ENCODE results near the gene PNMA6E. TPM values are rescaled to one million over a fixed set of nuclear protein-coding genes. Genes with fewer than 3 reads are reported as not detected.

Gene PNMA6E
- polyA plus RNA-seq, 1 donor from 2014 or later, result not detected

GRCh38 chrX:153417637-153418036, 16.5 kb upstream of the PNMA6E start:
- TF ChIP-seq RAD21 (conservative IDR thresholded peaks at IDR 0.05) (no peak), EZH2 (IDR thresholded peaks at IDR 0.05; ENCODE audit: borderline replicate concordance, insufficient read depth, low read length, poor library complexity, severe bottlenecking) (no peak), POLR2AphosphoS5 (IDR thresholded peaks at IDR 0.05) (no peak), EP300 (conservative IDR thresholded peaks at IDR 0.05; ENCODE audit: poor library complexity, severe bottlenecking) (no peak), SMC3 (conservative IDR thresholded peaks at IDR 0.05; ENCODE audit: poor library complexity) (no peak), REST (IDR thresholded peaks at IDR 0.05; ENCODE audit: borderline replicate concordance) (no peak), CTCF (IDR thresholded peaks at IDR 0.05; ENCODE audit: poor library complexity, severe bottlenecking) (no peak), TAF1 (IDR thresholded peaks at IDR 0.05; ENCODE audit: low read depth) (no peak), MXI1 (conservative IDR thresholded peaks at IDR 0.05; ENCODE audit: poor library complexity, severe bottlenecking) (no peak)
- Histone ChIP-seq H4K20me1 (ENCODE audit: insufficient read depth) (no peaks in the 10 kb centered on the region), H3K4me3 (ENCODE audit: low read length) (no peak overlapping the region), H3K36me3 (ENCODE audit: insufficient read depth, low read length) (no peaks in the 10 kb centered on the region), H3K27ac (ENCODE audit: low read length) (no peak overlapping the region), H3K27me3 (ENCODE audit: insufficient read depth, low read depth, low read length) (no peaks in the 10 kb centered on the region), H2AFZ (ENCODE audit: low read depth, low read length) (no peak overlapping the region), H3K79me2 (replicated peaks; ENCODE audit: insufficient read depth, low read length) (no peaks in the 10 kb centered on the region), H3F3A (ENCODE audit: insufficient read depth, low read length, poor library complexity, severe bottlenecking) (no peaks in the 10 kb centered on the region), H3K9ac (ENCODE audit: low read length) (no peak overlapping the region), H3K4me2 (ENCODE audit: low read length) (no peak overlapping the region), H3K9me3 (ENCODE audit: low read length) (no peaks in the 10 kb centered on the region), H3K9me2 (ENCODE audit: insufficient read depth, low read length) (no peaks in the 10 kb centered on the region)

- no peaks in the 10 kb centered on the region for H3K79me2 ChIP-seq (replicated peaks; ENCODE audit: insufficient read depth, low read length)
- H3K27me3 ChIP-seq (ENCODE audit: insufficient read depth, low read depth, low read length), result no peaks in the 10 kb centered on the region
- no peak overlapping the region for H3K4me3 ChIP-seq (ENCODE audit: low read length)
- no peaks in the 10 kb centered on the region for H4K20me1 ChIP-seq (ENCODE audit: insufficient read depth)
- H3K27ac ChIP-seq (ENCODE audit: low read length), result no peak overlapping the region
- no peak overlapping the region for H3K4me2 ChIP-seq (ENCODE audit: low read length)
- no peaks in the 10 kb centered on the region for H3F3A ChIP-seq (ENCODE audit: insufficient read depth, low read length, poor library complexity, severe bottlenecking)
- H3K9me2 ChIP-seq (ENCODE audit: insufficient read depth, low read length), result no peaks in the 10 kb centered on the region
- H3K9me3 ChIP-seq (ENCODE audit: low read length), result no peaks in the 10 kb centered on the region
- H2AFZ ChIP-seq (ENCODE audit: low read depth, low read length), result no peak overlapping the region
- H3K36me3 ChIP-seq (ENCODE audit: insufficient read depth, low read length), result no peaks in the 10 kb centered on the region
- no peak overlapping the region for H3K9ac ChIP-seq (ENCODE audit: low read length)
- no peak for TF ChIP-seq EZH2 (IDR thresholded peaks at IDR 0.05; ENCODE audit: borderline replicate concordance, insufficient read depth, low read length, poor library complexity, severe bottlenecking)
- no peak for TF ChIP-seq TAF1 (IDR thresholded peaks at IDR 0.05; ENCODE audit: low read depth)
- no peak for TF ChIP-seq RAD21 (conservative IDR thresholded peaks at IDR 0.05)
- TF ChIP-seq SMC3 (conservative IDR thresholded peaks at IDR 0.05; ENCODE audit: poor library complexity), result no peak
- no peak for TF ChIP-seq CTCF (IDR thresholded peaks at IDR 0.05; ENCODE audit: poor library complexity, severe bottlenecking)
Observed at GRCh38 chrX:153416781-153417450, 15.8 kb upstream of the PNMA6E start.
